NT2/D1 (cell line): ENCODE measurements around the gene MTERF2.
"Not testable (repeated sequence)": the region's sequence is repeated elsewhere in the genome, so short reads cannot be mapped to it uniquely, and the experiment has no call there.

Experiments used
- DNase-seq: peaks from one replicate; pipeline ENCODE4 v3.0.0-alpha.2; 2011; ENCODE audit warnings: low read depth, low spot score
- H3K27me3 ChIP-seq: 2 replicates; pipeline ENCODE4 v1.6.0; 2011; ENCODE audit warnings: mild to moderate bottlenecking; ENCODE audit not compliant: insufficient read length, insufficient read depth
- H3K36me3 ChIP-seq: 2 replicates; pipeline ENCODE4 v1.6.1; 2011; ENCODE audit warnings: mild to moderate bottlenecking, low read length, mixed read lengths; ENCODE audit not compliant: insufficient read depth, insufficient read length
- H3K4me1 ChIP-seq: 2 replicates; pipeline ENCODE4 v1.5.1; 2011; ENCODE audit not compliant: insufficient read depth, insufficient read length
- H3K4me3 ChIP-seq: 2 replicates; pipeline ENCODE4 v1.5.1; 2011; ENCODE audit warnings: low read depth; ENCODE audit not compliant: insufficient read length
- H3K9ac ChIP-seq: 2 replicates; pipeline ENCODE4 v1.6.0; 2011; ENCODE audit warnings: low read depth; ENCODE audit not compliant: insufficient read length
- H3K9me3 ChIP-seq: 2 replicates; pipeline ENCODE4 v1.5.1; 2011; ENCODE audit warnings: mild to moderate bottlenecking, low read length; ENCODE audit not compliant: insufficient read depth
- SUZ12 ChIP-seq: IDR thresholded peaks from 2 replicates; pipeline ENCODE4 v1.6.1; 2011; ENCODE audit not compliant: insufficient read length, insufficient read depth; ENCODE audit errors: extremely low read depth
- YY1 ChIP-seq: IDR thresholded peaks from 2 replicates; pipeline ENCODE4 v1.6.1; 2011; ENCODE audit not compliant: insufficient read length, insufficient read depth
- ZNF274 ChIP-seq: IDR thresholded peaks from 2 replicates; pipeline ENCODE4 v1.6.1; 2011; ENCODE audit warnings: mild to moderate bottlenecking, low read depth, low read length

Gene MTERF2

DNA sequence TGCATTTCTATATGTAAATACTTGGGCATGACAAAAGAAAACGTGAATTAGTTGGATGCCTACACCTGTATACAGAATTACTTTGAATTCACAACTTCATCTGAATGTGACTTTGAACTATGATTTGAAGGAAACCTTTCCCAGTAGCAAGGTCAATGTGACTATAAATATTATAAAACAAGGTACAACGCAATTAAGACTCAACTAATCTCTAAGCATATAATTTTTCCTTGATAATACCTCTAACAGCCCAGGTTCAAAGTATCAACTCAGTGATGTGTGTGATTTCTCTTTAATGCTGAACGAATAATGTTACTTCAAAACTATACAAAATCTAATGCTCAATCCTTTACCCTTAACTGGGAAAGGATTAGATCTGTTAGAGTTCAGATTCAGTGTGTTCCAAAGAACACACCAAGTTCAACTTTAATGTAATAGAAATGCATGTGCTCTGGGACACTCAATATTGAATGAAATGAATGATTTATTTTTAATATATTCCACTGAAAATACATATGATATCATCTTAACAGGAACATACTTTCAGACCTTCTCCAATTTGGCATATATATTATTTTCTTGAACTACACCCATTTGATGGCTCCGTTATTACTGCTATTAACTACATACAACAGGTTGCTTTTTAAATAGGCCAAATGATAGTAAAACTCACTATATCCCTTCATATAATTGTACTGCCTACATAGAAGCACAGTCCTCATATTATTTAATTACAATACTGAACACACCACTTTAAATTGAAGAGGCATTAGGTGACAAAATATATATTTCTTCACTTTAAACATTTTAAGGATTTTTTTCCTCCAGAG lies 40.1 kb upstream of the MTERF2 start:
- Histone ChIP-seq H3K4me1 (no peaks in the 10 kb centered on the region), H3K36me3 (no peaks in the 10 kb centered on the region), H3K9ac (no peak overlapping the region), H3K9me3 (no peaks in the 10 kb centered on the region), H3K27me3 (no peaks in the 10 kb centered on the region), H3K4me3 (no peak overlapping the region)
- DNase-seq: no peak
- TF ChIP-seq YY1 (no peak), ZNF274 (no peak), SUZ12 (no peak)

DNA sequence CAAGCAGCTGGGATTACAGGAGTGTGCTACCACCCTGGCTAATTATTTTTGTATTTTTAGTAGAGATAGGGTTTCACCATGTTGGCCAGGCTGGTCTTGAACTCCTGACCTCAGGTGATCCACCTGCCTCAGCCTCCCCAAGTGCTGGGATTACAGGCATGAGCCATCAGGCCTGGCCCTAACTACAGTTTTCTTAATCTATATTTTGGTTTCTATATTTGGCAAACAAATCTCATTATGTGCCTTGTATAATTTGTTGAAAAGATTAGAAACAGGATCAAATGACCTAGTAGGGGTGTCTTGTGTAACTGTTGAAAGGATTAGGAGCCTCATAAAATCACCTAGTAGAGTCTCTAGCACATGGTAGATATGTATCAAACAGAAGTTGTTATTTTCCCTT lies 39.4 kb upstream of the MTERF2 start:
- not testable (repeated sequence) for H3K9me3 ChIP-seq, H3K27me3 ChIP-seq, H3K9ac ChIP-seq, H3K4me3 ChIP-seq, H3K36me3 ChIP-seq, H3K4me1 ChIP-seq, DNase-seq

DNA sequence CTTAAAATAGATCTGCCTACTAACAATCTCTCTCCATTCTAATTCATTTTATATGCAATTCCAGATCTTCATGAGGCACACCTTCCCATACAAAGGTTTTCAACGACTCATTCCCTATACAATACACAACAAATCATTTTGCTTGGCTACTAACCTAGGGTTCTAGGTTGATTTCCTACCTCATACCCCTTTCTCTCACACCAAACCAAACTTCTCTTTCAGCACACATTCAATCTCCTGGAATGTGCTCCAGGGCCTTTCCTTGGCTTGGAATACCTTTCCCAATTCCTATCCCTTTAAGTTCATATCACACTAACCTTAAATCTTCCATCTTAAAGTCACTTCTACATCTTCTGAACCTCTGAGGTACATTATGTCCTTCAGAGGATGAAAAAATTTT lies 38.7 kb upstream of the MTERF2 start:
- H3K4me3 ChIP-seq: no peak overlapping the region
- H3K36me3 ChIP-seq: no peaks in the 10 kb centered on the region
- H3K4me1 ChIP-seq: no peaks in the 10 kb centered on the region
- no peaks in the 10 kb centered on the region for H3K9me3 ChIP-seq
- TF ChIP-seq YY1: no peak
- TF ChIP-seq ZNF274: no peak
- TF ChIP-seq SUZ12: no peak
- no peaks in the 10 kb centered on the region for H3K27me3 ChIP-seq
- DNase-seq: no peak
- no peak overlapping the region for H3K9ac ChIP-seq

- H3K36me3 ChIP-seq: peaks cover 2% of the 10 kb centered on the region
- no peak overlapping the region for H3K4me3 ChIP-seq
- no peak overlapping the region for H3K9ac ChIP-seq
- TF ChIP-seq YY1 (no peak), ZNF274 (no peak), SUZ12 (no peak)
- H3K4me1 ChIP-seq: no peaks in the 10 kb centered on the region
- H3K9me3 ChIP-seq: no peaks in the 10 kb centered on the region
- DNase-seq: no peak
- H3K27me3 ChIP-seq: no peaks in the 10 kb centered on the region
Measured at GRCh38 chr12:107019546-107019945, 32.6 kb upstream of the MTERF2 start.

DNA sequence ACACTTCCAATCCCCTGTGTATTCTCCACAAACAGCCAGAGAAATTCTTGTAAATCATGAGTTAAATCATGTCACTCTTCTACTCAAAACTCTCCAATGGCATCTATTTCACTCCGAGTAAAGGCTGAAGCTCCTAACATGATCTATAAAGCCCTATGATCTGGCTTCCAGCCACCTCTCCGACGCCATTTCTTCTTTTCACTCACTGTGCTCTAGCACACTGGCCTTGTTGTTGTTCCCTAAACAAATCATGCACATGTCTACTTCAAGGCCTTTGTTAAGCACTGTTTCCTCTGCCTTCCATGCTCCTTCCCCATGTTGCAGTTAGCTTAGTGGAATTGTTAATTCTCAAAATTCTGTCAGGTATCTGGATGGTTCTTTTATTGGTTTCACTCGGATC lies 30.1 kb upstream of the MTERF2 start:
- Histone ChIP-seq H3K27me3 (no peaks in the 10 kb centered on the region), H3K9ac (no peak overlapping the region), H3K9me3 (no peaks in the 10 kb centered on the region), H3K36me3 (peaks cover 2% of the 10 kb centered on the region), H3K4me1 (no peaks in the 10 kb centered on the region), H3K4me3 (no peak overlapping the region)
- no peak for DNase-seq
- no peak for TF ChIP-seq ZNF274
- TF ChIP-seq YY1: no peak
- TF ChIP-seq SUZ12: no peak

GRCh38 chr12:107014055-107014454 lies 27.1 kb upstream of the MTERF2 start:
- Histone ChIP-seq H3K27me3 (no peaks in the 10 kb centered on the region), H3K4me3 (no peak overlapping the region), H3K9me3 (no peaks in the 10 kb centered on the region), H3K36me3 (peaks cover 2% of the 10 kb centered on the region), H3K4me1 (no peaks in the 10 kb centered on the region), H3K9ac (no peak overlapping the region)
- TF ChIP-seq SUZ12 (no peak), YY1 (no peak)
- DNase-seq: no peak

- Histone ChIP-seq H3K36me3 (no peaks in the 10 kb centered on the region), H3K9ac (no peak overlapping the region), H3K4me3 (no peak overlapping the region), H3K4me1 (no peaks in the 10 kb centered on the region), H3K9me3 (no peaks in the 10 kb centered on the region), H3K27me3 (no peaks in the 10 kb centered on the region)
- no peak for TF ChIP-seq ZNF274
- no peak for TF ChIP-seq YY1
- TF ChIP-seq SUZ12: no peak
- no peak for DNase-seq
Measured at GRCh38 chr12:107012736-107013425, 25.9 kb upstream of the MTERF2 start.
